ENCODE results near the gene MS4A7. TPM values are rescaled to one million over a fixed set of nuclear protein-coding genes. Genes with fewer than 3 reads are reported as not detected.
A peak's percentile ranks its signal among the peaks of the same experiment; 100 is the strongest.

Gene MS4A7
- total RNA-seq, 4 donors from 2014 or later, result 20.3 to 30.7 (median 25.6) TPM

DNA sequence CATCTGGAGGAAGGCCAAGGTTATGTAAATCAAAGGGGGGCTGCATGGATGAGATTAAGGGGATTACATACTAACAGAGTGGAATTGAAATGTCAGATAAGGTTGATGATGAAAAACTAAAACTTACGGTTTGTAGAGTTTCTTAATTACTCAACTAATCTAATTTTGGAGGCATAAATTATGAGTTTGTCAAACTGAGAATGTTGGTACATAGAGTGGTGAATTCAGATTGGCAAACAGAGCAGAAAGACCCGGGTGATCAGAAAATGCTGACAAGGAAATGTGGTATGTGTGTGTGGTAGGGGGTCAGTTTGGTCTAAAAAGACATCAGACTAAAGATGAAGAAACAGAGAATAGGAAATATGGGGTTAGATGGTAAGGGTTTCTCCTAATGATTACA, 40.3 kb upstream of the MS4A7 start:
- H3K4me1 ChIP-seq, result no peaks in the 10 kb centered on the region
- DNase-seq (ENCODE audit: extremely low spot score), result no peak
- H3K27me3 ChIP-seq, result peaks cover 0 to 9% (median 0%) of the 10 kb centered on the region in 4 donors
- H3K4me3 ChIP-seq, result no peak overlapping the region
- intact Hi-C loops (cut with DNase I), result no loop called here
- 58% methylated on average over 2 of the region's 2 CpGs for WGBS
- H3K9me3 ChIP-seq, result no peaks in the 10 kb centered on the region
- H3K36me3 ChIP-seq, result no peaks in the 10 kb centered on the region
- TF ChIP-seq POLR2A (IDR thresholded peaks at IDR 0.05; ENCODE audit: low read depth) (no peak), EP300 (IDR thresholded peaks at IDR 0.05) (no peak), POLR2AphosphoS5 (IDR thresholded peaks at IDR 0.05) (no peak)
- TF ChIP-seq, protein P1, sequence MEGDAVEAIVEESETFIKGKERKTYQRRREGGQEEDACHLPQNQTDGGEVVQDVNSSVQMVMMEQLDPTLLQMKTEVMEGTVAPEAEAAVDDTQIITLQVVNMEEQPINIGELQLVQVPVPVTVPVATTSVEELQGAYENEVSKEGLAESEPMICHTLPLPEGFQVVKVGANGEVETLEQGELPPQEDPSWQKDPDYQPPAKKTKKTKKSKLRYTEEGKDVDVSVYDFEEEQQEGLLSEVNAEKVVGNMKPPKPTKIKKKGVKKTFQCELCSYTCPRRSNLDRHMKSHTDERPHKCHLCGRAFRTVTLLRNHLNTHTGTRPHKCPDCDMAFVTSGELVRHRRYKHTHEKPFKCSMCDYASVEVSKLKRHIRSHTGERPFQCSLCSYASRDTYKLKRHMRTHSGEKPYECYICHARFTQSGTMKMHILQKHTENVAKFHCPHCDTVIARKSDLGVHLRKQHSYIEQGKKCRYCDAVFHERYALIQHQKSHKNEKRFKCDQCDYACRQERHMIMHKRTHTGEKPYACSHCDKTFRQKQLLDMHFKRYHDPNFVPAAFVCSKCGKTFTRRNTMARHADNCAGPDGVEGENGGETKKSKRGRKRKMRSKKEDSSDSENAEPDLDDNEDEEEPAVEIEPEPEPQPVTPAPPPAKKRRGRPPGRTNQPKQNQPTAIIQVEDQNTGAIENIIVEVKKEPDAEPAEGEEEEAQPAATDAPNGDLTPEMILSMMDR (IDR thresholded peaks at IDR 0.05), result no peak
- H3K27ac ChIP-seq (replicated peaks in 1 of 4), result no peak overlapping the region

DNA sequence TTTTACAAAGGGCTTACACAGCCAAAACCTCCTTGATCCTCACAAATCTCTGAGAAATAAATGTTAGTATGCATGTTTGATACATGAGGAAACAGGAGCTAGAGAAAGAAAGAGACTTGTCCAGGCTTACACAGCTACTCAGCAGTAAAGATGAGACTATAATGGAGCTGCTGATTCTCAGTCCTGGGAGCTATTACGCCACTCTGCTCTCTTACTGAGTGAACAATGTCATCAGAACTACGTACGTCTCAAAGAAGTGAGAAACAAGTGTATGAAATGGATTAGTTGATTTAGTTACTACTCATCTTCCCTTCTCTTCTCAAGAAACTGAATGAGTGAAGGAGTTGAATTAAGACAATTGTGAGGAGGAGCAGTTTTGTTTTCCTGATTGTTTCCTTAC, 39.0 kb upstream of the MS4A7 start:
- Histone ChIP-seq H3K9me3 (no peaks in the 10 kb centered on the region), H3K27me3 (peaks cover 0 to 9% (median 0%) of the 10 kb centered on the region in 4 donors), H3K4me1 (no peaks in the 10 kb centered on the region), H3K27ac (replicated peaks in 1 of 4) (no peak overlapping the region), H3K36me3 (no peaks in the 10 kb centered on the region), H3K4me3 (no peak overlapping the region)
- WGBS, result 55% methylated on average over 3 of the region's 3 CpGs
- TF ChIP-seq EP300 (IDR thresholded peaks at IDR 0.05) (no peak), POLR2A (IDR thresholded peaks at IDR 0.05; ENCODE audit: low read depth) (no peak), POLR2AphosphoS5 (IDR thresholded peaks at IDR 0.05) (no peak)
- TF ChIP-seq, protein P1 (IDR thresholded peaks at IDR 0.05), result no peak
- DNase-seq (ENCODE audit: extremely low spot score), result no peak
- intact Hi-C loops (cut with DNase I), result no loop called here

DNA sequence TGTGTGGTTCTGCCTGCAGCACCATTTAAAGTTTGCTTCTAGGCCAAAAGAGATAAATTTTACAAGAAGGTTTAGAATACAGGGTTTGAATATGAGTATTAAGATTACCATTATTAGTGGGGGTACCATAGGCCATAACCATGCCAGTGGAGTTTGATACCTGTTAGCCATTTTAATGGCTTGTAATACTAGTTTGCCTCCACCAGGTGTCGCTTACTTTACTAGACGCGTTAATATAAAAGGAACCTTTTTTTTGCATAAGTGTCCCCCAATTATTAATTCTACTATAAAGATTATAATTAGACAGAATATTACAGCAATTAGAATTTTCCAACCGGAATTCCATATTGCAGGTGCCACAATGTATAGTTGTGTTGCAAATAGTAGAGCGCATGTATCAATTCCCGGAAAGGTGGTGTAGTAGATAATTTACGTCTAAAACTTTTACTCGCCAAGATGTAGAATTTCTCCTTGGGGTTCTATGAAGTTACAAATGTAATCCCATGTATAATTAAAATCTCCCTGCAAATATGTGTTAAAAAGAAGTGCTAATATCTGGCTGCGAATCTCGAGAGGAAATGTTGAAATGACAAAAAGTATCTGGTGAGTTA, 35.1 kb upstream of the MS4A7 start:
- intact Hi-C loops (cut with DNase I), result no loop called here
- no peaks in the 10 kb centered on the region for H3K4me1 ChIP-seq
- no peak for TF ChIP-seq EP300 (IDR thresholded peaks at IDR 0.05)
- TF ChIP-seq, protein P1 (IDR thresholded peaks at IDR 0.05), result peak in 1 of 3 experiments; percentile 40
- no peak for TF ChIP-seq POLR2A (IDR thresholded peaks at IDR 0.05; ENCODE audit: low read depth)
- TF ChIP-seq POLR2AphosphoS5 (IDR thresholded peaks at IDR 0.05), result no peak
- 72% methylated on average over 10 of the region's 10 CpGs for WGBS
- no peak overlapping the region for H3K27ac ChIP-seq (replicated peaks in 1 of 4)
- no peaks in the 10 kb centered on the region for H3K9me3 ChIP-seq
- no peak for DNase-seq (ENCODE audit: extremely low spot score)
- peaks cover 0 to 9% (median 0%) of the 10 kb centered on the region in 4 donors for H3K27me3 ChIP-seq
- no peaks in the 10 kb centered on the region for H3K36me3 ChIP-seq
- H3K4me3 ChIP-seq, result no peak overlapping the region

DNA sequence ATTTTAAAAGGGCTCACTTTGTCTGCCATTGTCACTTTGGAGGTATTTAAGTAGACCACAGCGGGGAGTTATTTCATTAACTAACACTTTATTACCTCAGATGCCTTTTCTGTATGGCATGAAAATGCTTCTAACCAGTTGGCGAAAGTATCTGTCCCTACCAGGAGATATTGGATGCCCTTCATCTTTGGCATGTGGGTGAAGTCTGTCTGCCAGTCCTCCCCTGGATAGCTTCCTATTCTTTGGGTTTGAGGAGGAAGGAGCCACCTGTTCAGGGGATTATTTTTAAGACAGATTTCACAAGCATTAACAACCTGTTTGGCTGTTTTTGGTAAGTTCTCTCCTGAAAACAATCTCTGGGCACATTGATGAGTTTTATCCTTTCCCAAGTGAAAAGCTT, 34.2 kb upstream of the MS4A7 start:
- TF ChIP-seq POLR2A (IDR thresholded peaks at IDR 0.05; ENCODE audit: low read depth) (no peak), POLR2AphosphoS5 (IDR thresholded peaks at IDR 0.05) (no peak), EP300 (IDR thresholded peaks at IDR 0.05) (no peak)
- TF ChIP-seq, protein P1 (IDR thresholded peaks at IDR 0.05), result no peak
- WGBS, result 92% methylated on average over 2 of the region's 2 CpGs

DNA sequence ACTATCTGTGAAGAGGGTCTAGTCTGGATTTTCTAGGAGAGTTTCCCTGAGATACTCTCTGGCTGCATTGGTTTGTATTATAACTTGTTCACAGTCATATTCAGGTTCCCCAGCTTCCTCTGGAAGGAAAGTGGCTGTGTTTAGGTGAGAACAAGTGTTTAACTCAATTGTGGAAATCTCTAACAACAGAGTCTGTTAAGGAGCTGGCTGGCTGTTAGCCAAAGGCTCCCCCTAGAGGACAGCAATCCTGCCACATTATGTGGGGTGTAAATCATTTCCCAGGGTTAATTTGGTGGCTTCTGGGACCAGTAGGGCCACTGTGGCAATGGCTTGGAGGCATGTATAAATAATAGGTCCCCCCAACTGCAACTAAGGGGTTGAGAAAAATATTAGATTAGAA, 32.8 kb upstream of the MS4A7 start:
- intact Hi-C loops (cut with DNase I), result no loop called here
- Histone ChIP-seq H3K9me3 (no peaks in the 10 kb centered on the region), H3K4me3 (no peak overlapping the region), H3K36me3 (no peaks in the 10 kb centered on the region), H3K27me3 (peaks cover 0 to 9% (median 0%) of the 10 kb centered on the region in 4 donors), H3K4me1 (no peaks in the 10 kb centered on the region), H3K27ac (replicated peaks in 1 of 4) (no peak overlapping the region)
- TF ChIP-seq POLR2AphosphoS5 (IDR thresholded peaks at IDR 0.05), result no peak
- TF ChIP-seq, protein P1 (IDR thresholded peaks at IDR 0.05), result peak in 2 of 3 experiments; percentile 11 to 14
- TF ChIP-seq POLR2A (IDR thresholded peaks at IDR 0.05; ENCODE audit: low read depth), result no peak
- no peak for DNase-seq (ENCODE audit: extremely low spot score)

More for the DNA sequence above, 34.2 kb upstream of the MS4A7 start:
- Histone ChIP-seq H3K4me1 (no peaks in the 10 kb centered on the region), H3K27ac (replicated peaks in 1 of 4) (no peak overlapping the region), H3K4me3 (no peak overlapping the region), H3K9me3 (no peaks in the 10 kb centered on the region), H3K27me3 (peaks cover 0 to 9% (median 0%) of the 10 kb centered on the region in 4 donors), H3K36me3 (no peaks in the 10 kb centered on the region)
- no peak for DNase-seq (ENCODE audit: extremely low spot score)
- intact Hi-C loops (cut with DNase I), result no loop called here

Measured in esophagus muscularis mucosa (tissue), 4 donors.